Left kidney (tissue), 2 donors: ENCODE measurements around the gene SLC1A7. TPM values are rescaled to one million over a fixed set of nuclear protein-coding genes. Genes with fewer than 3 reads are reported as not detected.

Source experiments
- DNase-seq: peaks from one replicate; pipeline ENCODE4 v3.0.0-alpha.2; 2013
- polyA plus RNA-seq: library from polyadenylated mRNA; unstranded; fragments of 120-200 nt; gene quantifications from one replicate; pipeline ENCODE4 v1.2.1, GENCODE V29; 2013; ENCODE audit not compliant: insufficient read length

The SLC1A7 gene
- polyA plus RNA-seq, 1 donor = 0.05 TPM

GRCh38 chr1:53075761-53076163 lies 66.7 kb downstream of the SLC1A7 start:
- no peak for DNase-seq

GRCh38 chr1:53075206-53075605 lies 67.2 kb downstream of the SLC1A7 start:
- DNase-seq = no peak

GRCh38 chr1:53074313-53075154 lies 67.9 kb downstream of the SLC1A7 start:
- no peak for DNase-seq

GRCh38 chr1:53073868-53074311 lies 68.5 kb downstream of the SLC1A7 start:
- no peak for DNase-seq

- DNase-seq = no peak
These were observed 69.2 kb downstream of the SLC1A7 start for GRCh38 chr1:53073287-53073686.

GRCh38 chr1:53071915-53072314 lies 70.5 kb downstream of the SLC1A7 start:
- no peak for DNase-seq

GRCh38 chr1:53071167-53071865 lies 71.1 kb downstream of the SLC1A7 start:
- DNase-seq = no peak

- no peak for DNase-seq
These were observed 71.8 kb downstream of the SLC1A7 start for GRCh38 chr1:53070621-53071020.

- DNase-seq = no peak
These were observed 72.6 kb downstream of the SLC1A7 start for GRCh38 chr1:53069663-53070327.

GRCh38 chr1:53069265-53069662 lies 73.2 kb downstream of the SLC1A7 start:
- DNase-seq = no peak

GRCh38 chr1:53068314-53069099 lies 73.9 kb downstream of the SLC1A7 start:
- DNase-seq = no peak

GRCh38 chr1:53067886-53068285 lies 74.6 kb downstream of the SLC1A7 start:
- no peak for DNase-seq

GRCh38 chr1:53066891-53067738 lies 75.3 kb downstream of the SLC1A7 start:
- DNase-seq = no peak

- no peak for DNase-seq
These were observed 76.0 kb downstream of the SLC1A7 start for GRCh38 chr1:53066488-53066887.

- DNase-seq = no peak
These were observed 77.0 kb downstream of the SLC1A7 start for GRCh38 chr1:53065391-53065790.

GRCh38 chr1:53063744-53064515 lies 78.5 kb downstream of the SLC1A7 start:
- no peak for DNase-seq

GRCh38 chr1:53062708-53063591 lies 79.5 kb downstream of the SLC1A7 start:
- no peak for DNase-seq

- DNase-seq = no peak
These were observed 80.4 kb downstream of the SLC1A7 start, which contains the start of gene PODN for GRCh38 chr1:53061859-53062707. Gene PODN, plus strand, starts transcription at chr1:53062213. Its CDS starts 7,643 bp downstream, at chr1:53069856.
